ENCODE results near the gene ZNF3. TPM values are rescaled to one million over a fixed set of nuclear protein-coding genes. Genes with fewer than 3 reads are reported as not detected.

Gene ZNF3
- polyA plus RNA-seq, 1 experiment: 37.0 TPM

Small RNA genes lying within 50 kb of the gene (small RNA-seq; reads per million reads assigned to genes)
- gene MIR106B (ENCODE audit: insufficient read length, low read depth) (29,865 reads per million, percentile 100 among the genes with 10 or more reads in this experiment), gene MIR25 (ENCODE audit: insufficient read length, low read depth) (14,751 reads per million, percentile 99 among the genes with 10 or more reads in this experiment), gene MIR93 (ENCODE audit: insufficient read length, low read depth) (4,957 reads per million, percentile 98 among the genes with 10 or more reads in this experiment)

Other genes with a start within 250 kb of the ZNF3 start
- gene OR2AE1, start 204.7 kb downstream of the ZNF3 start, polyA plus RNA-seq (2011; rRNA removed): not detected in 2 replicates
- gene TRIM4, start 162.2 kb downstream of the ZNF3 start, polyA plus RNA-seq (2011; rRNA removed): 27.0 and 32.7 TPM in 2 replicates
- not detected in 2 replicates for gene GJC3, start 152.1 kb downstream of the ZNF3 start, polyA plus RNA-seq (2011; rRNA removed)
- gene AZGP1, start 105.7 kb downstream of the ZNF3 start, polyA plus RNA-seq (2011; rRNA removed): not detected in 2 replicates
- 36.8 and 42.7 TPM in 2 replicates for gene ZKSCAN1, start 66.1 kb downstream of the ZNF3 start, polyA plus RNA-seq (2011; rRNA removed)
- gene ZSCAN21, start 31.9 kb downstream of the ZNF3 start, polyA plus RNA-seq (2011; rRNA removed): 13.9 and 15.2 TPM in 2 replicates
- gene COPS6, start 7.2 kb upstream of the ZNF3 start, polyA plus RNA-seq (2011; rRNA removed): 265 and 308 TPM in 2 replicates
- gene MCM7, start 19.7 kb upstream of the ZNF3 start, polyA plus RNA-seq (2011; rRNA removed): 39.5 and 44.2 TPM in 2 replicates
- 25.4 and 26.1 TPM in 2 replicates for gene AP4M1, start 19.9 kb upstream of the ZNF3 start, polyA plus RNA-seq (2011; rRNA removed)
- 28.2 and 31.2 TPM in 2 replicates for gene TAF6, start 37.6 kb upstream of the ZNF3 start, polyA plus RNA-seq (2011; rRNA removed)
- gene CNPY4, start 37.9 kb upstream of the ZNF3 start, polyA plus RNA-seq (2011; rRNA removed): 26.3 and 29.7 TPM in 2 replicates
- gene MBLAC1, start 45.2 kb upstream of the ZNF3 start, polyA plus RNA-seq (2011; rRNA removed): 0.55 and 0.56 TPM in 2 replicates
- 122 and 160 TPM in 2 replicates for gene LAMTOR4, start 67.2 kb upstream of the ZNF3 start, polyA plus RNA-seq (2011; rRNA removed)
- gene TRAPPC14, start 77.0 kb upstream of the ZNF3 start, polyA plus RNA-seq (2011; rRNA removed): 3.5 and 6.2 TPM in 2 replicates
- 14.4 and 16.0 TPM in 2 replicates for gene GAL3ST4, start 86.9 kb upstream of the ZNF3 start, polyA plus RNA-seq (2011; rRNA removed)
- 2.6 TPM in 2 replicates for gene GPC2, start 95.7 kb upstream of the ZNF3 start, polyA plus RNA-seq (2011; rRNA removed)
- gene STAG3, start 96.2 kb upstream of the ZNF3 start, polyA plus RNA-seq (2011; rRNA removed): 0.15 and 0.22 TPM in 2 replicates
- 0.42 TPM in 1 of 2 replicates, not detected in the other for gene PVRIG, start 138.2 kb upstream of the ZNF3 start, polyA plus RNA-seq (2011; rRNA removed)
- gene SPDYE3, start 226.0 kb upstream of the ZNF3 start, polyA plus RNA-seq (2011; rRNA removed): not detected in 2 replicates

Data from AG04450 (cell line).